ENCODE data around the gene RHCE. TPM values are rescaled to one million over a fixed set of nuclear protein-coding genes. Genes with fewer than 3 reads are reported as not detected.

The RHCE gene
- total RNA-seq, 1 experiment from 2014 or later = 0.24 TPM

DNA sequence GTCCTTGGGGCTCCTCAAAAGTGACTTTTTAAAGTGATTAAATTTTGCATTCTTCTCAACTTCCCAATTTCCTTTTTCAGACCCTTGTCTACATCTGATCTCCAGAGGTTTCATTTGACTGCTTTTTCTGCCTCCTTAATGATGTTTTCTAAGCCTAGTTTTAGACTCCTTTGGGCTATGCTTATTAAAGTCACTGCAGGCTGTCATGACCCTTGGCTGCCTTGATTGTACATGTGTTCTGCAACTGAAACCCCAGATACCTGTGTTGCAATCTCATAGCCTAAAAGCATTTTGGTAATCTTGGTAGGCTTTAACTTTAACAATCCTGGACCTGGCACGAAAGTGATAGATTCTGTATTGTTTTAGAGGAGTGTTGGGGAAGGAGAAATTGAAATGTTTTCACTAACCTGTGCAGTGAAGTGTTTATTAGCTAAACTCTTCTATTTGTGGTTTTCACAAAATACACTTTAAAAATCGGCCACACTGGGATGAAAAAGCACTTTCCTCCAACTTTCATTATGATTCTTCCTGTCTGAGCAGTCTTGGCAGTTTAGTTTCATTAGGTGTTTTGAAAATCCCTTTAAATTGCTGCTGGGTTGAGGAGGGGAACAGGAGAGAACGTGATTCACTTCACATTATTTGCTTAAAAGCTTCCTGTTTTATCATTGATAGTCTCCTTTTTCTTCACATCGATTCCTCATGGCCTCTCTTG, 14.9 kb upstream of the RHCE start (continued):
- TF ChIP-seq PRRX2 (CRISPR knock-in tag; IDR thresholded peaks at IDR 0.05) = no peak

DNA sequence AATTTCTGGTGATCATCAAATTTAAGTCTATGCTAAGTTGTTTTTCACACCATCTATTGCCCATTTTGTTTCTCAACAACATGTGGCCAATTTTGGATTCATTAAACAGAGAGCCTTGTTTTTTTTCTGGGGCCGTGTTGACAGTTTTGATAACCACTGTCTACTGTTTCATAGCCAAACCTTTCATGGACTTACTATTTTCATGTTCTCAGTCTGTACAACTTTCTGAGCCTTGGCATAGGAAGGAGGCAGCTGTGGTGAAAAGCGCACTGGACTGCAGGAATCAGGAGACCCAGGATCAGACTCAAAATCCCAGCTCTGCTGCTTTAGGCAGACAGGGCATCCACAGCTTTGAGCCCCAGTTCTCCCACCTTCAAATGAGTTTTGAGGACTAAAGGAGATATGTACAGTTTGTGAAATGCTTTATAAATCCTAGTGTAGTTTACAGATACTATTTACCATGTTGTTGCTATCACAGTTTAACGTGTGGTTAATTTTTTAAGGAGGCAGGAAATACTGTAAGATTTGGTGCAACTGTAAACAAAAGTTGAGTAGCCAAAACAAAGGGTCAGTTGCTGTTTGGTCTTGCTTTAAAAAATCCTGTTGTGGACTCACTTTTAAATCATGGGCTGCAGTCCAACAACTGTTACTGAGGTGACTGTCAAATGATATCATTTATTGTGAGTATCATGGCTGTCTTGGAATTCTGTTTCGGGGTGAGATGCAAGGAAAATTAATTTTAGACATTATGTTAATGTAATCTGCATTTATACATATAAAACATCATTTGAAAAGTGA, 13.0 kb upstream of the RHCE start:
- no peaks in the 10 kb centered on the region for H3K9me3 Mint-ChIP-seq
- no peak for DNase-seq (ENCODE audit: low spot score)
- CTCF ChIA-PET = interaction anchor here (1.2 kb wide), 1 partner anchor 34 kb away, joined by 3 read pairs; no protein-coding TSS in a partner anchor
- TF ChIP-seq TEAD1 (CRISPR knock-in tag; IDR thresholded peaks at IDR 0.05) = no peak
- TF ChIP-seq, protein P1, sequence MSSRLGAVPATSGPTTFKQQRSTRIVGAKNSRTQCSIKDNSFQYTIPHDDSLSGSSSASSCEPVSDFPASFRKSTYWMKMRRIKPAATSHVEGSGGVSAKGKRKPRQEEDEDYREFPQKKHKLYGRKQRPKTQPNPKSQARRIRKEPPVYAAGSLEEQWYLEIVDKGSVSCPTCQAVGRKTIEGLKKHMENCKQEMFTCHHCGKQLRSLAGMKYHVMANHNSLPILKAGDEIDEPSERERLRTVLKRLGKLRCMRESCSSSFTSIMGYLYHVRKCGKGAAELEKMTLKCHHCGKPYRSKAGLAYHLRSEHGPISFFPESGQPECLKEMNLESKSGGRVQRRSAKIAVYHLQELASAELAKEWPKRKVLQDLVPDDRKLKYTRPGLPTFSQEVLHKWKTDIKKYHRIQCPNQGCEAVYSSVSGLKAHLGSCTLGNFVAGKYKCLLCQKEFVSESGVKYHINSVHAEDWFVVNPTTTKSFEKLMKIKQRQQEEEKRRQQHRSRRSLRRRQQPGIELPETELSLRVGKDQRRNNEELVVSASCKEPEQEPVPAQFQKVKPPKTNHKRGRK (CRISPR knock-in tag; IDR thresholded peaks at IDR 0.05; ENCODE audit: borderline replicate concordance) = no peak
- TF ChIP-seq, protein P2, sequence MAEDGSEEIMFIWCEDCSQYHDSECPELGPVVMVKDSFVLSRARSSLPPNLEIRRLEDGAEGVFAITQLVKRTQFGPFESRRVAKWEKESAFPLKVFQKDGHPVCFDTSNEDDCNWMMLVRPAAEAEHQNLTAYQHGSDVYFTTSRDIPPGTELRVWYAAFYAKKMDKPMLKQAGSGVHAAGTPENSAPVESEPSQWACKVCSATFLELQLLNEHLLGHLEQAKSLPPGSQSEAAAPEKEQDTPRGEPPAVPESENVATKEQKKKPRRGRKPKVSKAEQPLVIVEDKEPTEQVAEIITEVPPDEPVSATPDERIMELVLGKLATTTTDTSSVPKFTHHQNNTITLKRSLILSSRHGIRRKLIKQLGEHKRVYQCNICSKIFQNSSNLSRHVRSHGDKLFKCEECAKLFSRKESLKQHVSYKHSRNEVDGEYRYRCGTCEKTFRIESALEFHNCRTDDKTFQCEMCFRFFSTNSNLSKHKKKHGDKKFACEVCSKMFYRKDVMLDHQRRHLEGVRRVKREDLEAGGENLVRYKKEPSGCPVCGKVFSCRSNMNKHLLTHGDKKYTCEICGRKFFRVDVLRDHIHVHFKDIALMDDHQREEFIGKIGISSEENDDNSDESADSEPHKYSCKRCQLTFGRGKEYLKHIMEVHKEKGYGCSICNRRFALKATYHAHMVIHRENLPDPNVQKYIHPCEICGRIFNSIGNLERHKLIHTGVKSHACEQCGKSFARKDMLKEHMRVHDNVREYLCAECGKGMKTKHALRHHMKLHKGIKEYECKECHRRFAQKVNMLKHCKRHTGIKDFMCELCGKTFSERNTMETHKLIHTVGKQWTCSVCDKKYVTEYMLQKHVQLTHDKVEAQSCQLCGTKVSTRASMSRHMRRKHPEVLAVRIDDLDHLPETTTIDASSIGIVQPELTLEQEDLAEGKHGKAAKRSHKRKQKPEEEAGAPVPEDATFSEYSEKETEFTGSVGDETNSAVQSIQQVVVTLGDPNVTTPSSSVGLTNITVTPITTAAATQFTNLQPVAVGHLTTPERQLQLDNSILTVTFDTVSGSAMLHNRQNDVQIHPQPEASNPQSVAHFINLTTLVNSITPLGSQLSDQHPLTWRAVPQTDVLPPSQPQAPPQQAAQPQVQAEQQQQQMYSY (CRISPR knock-in tag; IDR thresholded peaks at IDR 0.05) = no peak
- no peak for TF ChIP-seq ZNF396 (CRISPR knock-in tag; IDR thresholded peaks at IDR 0.05; ENCODE audit: borderline replicate concordance)
- TF ChIP-seq, protein P3, sequence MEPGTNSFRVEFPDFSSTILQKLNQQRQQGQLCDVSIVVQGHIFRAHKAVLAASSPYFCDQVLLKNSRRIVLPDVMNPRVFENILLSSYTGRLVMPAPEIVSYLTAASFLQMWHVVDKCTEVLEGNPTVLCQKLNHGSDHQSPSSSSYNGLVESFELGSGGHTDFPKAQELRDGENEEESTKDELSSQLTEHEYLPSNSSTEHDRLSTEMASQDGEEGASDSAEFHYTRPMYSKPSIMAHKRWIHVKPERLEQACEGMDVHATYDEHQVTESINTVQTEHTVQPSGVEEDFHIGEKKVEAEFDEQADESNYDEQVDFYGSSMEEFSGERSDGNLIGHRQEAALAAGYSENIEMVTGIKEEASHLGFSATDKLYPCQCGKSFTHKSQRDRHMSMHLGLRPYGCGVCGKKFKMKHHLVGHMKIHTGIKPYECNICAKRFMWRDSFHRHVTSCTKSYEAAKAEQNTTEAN (CRISPR knock-in tag; IDR thresholded peaks at IDR 0.05) = no peak
- TF ChIP-seq, protein P4, sequence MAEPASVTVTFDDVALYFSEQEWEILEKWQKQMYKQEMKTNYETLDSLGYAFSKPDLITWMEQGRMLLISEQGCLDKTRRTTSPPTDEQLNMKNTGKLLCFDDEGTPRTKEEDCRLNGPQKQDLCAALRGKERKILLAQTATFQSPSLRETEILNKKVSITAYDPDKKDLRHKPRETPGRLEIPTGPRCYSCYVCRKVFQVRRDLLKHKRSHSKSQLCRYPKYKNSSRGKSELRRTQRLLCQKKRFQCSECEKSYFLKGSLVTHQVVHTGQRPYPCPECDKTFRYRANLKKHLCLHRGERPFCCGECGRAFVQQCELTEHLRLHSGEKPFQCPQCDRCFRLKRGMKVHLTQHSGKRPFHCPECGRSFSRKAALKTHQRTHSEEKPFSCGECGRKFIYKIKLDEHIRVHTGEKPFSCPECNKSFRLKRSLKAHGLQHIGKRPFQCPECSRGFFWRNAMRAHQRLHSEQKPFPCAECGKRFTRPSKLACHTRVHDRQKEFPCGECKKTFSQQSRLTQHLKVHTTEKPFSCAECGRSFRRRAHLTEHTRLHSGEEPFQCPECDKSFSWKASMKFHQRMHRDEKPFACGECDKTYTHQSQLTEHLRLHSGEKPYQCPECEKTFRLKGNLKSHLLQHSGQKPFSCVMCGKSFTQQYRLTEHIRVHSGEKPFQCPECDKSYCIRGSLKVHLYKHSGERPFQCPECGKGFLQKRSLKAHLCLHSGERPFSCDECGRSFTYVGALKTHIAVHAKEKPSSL (CRISPR knock-in tag; conservative IDR thresholded peaks at IDR 0.05) = no peak
- no peak for TF ChIP-seq ZNF317 (CRISPR knock-in tag; IDR thresholded peaks at IDR 0.05; ENCODE audit: borderline replicate concordance, low read depth)
- H3K27me3 Mint-ChIP-seq (ENCODE audit: low read depth) = peaks cover 10% of the 10 kb centered on the region
- ATAC-seq = no peak
- POLR2A ChIA-PET = no interaction called here
- no peaks in the 10 kb centered on the region for H3K36me3 Mint-ChIP-seq
- no peak overlapping the region for H3K4me3 Mint-ChIP-seq
- peaks cover 16% of the 10 kb centered on the region for H3K4me1 Mint-ChIP-seq
- H3K27ac Mint-ChIP-seq = no peak overlapping the region

DNA sequence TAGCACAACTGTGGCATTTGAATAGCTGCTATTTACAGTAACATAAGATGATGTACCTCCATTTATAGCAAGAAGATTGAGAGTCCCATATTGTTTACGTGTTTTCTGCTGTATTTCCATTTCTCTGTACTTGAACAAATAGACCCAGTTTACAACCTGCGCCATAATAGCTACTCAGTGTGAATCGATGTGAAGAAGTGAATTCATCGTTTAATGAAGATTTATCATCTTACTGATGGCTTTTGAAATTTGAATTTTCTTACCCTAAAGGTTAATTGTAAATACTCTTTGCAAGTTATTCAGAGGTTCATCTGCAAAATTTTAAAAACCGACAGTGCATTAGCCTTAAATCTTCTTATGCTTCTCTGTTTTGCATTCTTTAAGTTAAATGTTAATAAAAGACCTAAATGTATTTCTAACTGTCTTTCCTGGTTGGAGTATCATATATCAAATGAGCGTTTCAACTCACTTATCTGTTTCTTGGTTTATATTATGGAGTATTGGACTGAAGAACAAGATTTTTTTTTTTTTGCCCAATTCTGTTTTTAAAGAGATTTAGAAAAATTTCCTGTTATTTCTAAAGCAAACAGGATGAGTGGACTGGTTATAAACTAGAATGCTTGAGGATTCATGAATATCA, 12.2 kb upstream of the RHCE start:
- ATAC-seq (no peak), DNase-seq (ENCODE audit: low spot score) (no peak)
- CTCF ChIA-PET = no interaction called here
- Mint-ChIP-seq H3K27me3 (ENCODE audit: low read depth) (peaks cover 13% of the 10 kb centered on the region), H3K9me3 (no peaks in the 10 kb centered on the region), H3K27ac (no peak overlapping the region), H3K36me3 (no peaks in the 10 kb centered on the region), H3K4me1 (peaks cover 16% of the 10 kb centered on the region), H3K4me3 (peak overlapping the region; percentile 81)
- POLR2A ChIA-PET = no interaction called here
- no peak for TF ChIP-seq SMAD4 (CRISPR knock-in tag; IDR thresholded peaks at IDR 0.05)
- TF ChIP-seq ZNF423 (CRISPR knock-in tag; IDR thresholded peaks at IDR 0.05) = no peak
- TF ChIP-seq GABPB1 (CRISPR knock-in tag; IDR thresholded peaks at IDR 0.05) = no peak
- TF ChIP-seq, protein P5, sequence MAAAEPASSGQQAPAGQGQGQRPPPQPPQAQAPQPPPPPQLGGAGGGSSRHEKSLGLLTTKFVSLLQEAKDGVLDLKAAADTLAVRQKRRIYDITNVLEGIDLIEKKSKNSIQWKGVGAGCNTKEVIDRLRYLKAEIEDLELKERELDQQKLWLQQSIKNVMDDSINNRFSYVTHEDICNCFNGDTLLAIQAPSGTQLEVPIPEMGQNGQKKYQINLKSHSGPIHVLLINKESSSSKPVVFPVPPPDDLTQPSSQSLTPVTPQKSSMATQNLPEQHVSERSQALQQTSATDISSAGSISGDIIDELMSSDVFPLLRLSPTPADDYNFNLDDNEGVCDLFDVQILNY (CRISPR knock-in tag; IDR thresholded peaks at IDR 0.05) = no peak
- no peak for TF ChIP-seq IRF2 (CRISPR knock-in tag; IDR thresholded peaks at IDR 0.05; ENCODE audit: borderline replicate concordance, low read depth)
- TF ChIP-seq, protein P6, sequence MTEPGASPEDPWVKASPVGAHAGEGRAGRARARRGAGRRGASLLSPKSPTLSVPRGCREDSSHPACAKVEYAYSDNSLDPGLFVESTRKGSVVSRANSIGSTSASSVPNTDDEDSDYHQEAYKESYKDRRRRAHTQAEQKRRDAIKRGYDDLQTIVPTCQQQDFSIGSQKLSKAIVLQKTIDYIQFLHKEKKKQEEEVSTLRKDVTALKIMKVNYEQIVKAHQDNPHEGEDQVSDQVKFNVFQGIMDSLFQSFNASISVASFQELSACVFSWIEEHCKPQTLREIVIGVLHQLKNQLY (CRISPR knock-in tag; IDR thresholded peaks at IDR 0.05) = no peak
- TF ChIP-seq, protein P4 (CRISPR knock-in tag; conservative IDR thresholded peaks at IDR 0.05) = no peak
